ENCODE data around the gene CSGALNACT2.

CSGALNACT2 gene

GRCh38 chr10:43201545-43202131 is 63.4 kb downstream of the CSGALNACT2 start:
- no peak for DNase-seq (ENCODE audit: low read depth in 1 of 2, low spot score in 1 of 2)

GRCh38 chr10:43202224-43202656 is 64.0 kb downstream of the CSGALNACT2 start:
- DNase-seq (ENCODE audit: low read depth in 1 of 2, low spot score in 1 of 2): peak in 1 of 2 donors; percentile 31

GRCh38 chr10:43202657-43203447 is 64.6 kb downstream of the CSGALNACT2 start:
- DNase-seq (ENCODE audit: low read depth in 1 of 2, low spot score in 1 of 2): no peak

GRCh38 chr10:43203448-43204041 is 65.3 kb downstream of the CSGALNACT2 start:
- no peak for DNase-seq (ENCODE audit: low read depth in 1 of 2, low spot score in 1 of 2)

GRCh38 chr10:43204042-43204942 is 66.0 kb downstream of the CSGALNACT2 start:
- no peak for DNase-seq (ENCODE audit: low read depth in 1 of 2, low spot score in 1 of 2)

- peak in 1 of 2 donors; percentile 40 for DNase-seq (ENCODE audit: low read depth in 1 of 2, low spot score in 1 of 2)
Measured at GRCh38 chr10:43204943-43205671, 66.9 kb downstream of the CSGALNACT2 start.

- DNase-seq (ENCODE audit: low read depth in 1 of 2, low spot score in 1 of 2): no peak
Measured at GRCh38 chr10:43205681-43206390, 67.6 kb downstream of the CSGALNACT2 start.

- no peak for DNase-seq (ENCODE audit: low read depth in 1 of 2, low spot score in 1 of 2)
Measured at GRCh38 chr10:43206391-43207235, 68.4 kb downstream of the CSGALNACT2 start.

GRCh38 chr10:43208147-43209073 is 70.2 kb downstream of the CSGALNACT2 start:
- DNase-seq (ENCODE audit: low read depth in 1 of 2, low spot score in 1 of 2): no peak

- DNase-seq (ENCODE audit: low read depth in 1 of 2, low spot score in 1 of 2): no peak
Measured at GRCh38 chr10:43209074-43209455, 70.8 kb downstream of the CSGALNACT2 start.

GRCh38 chr10:43209651-43210141 is 71.5 kb downstream of the CSGALNACT2 start:
- no peak for DNase-seq (ENCODE audit: low read depth in 1 of 2, low spot score in 1 of 2)

- DNase-seq (ENCODE audit: low read depth in 1 of 2, low spot score in 1 of 2): no peak
Measured at GRCh38 chr10:43210556-43210955, 72.3 kb downstream of the CSGALNACT2 start.

GRCh38 chr10:43211030-43211429 is 72.8 kb downstream of the CSGALNACT2 start:
- DNase-seq (ENCODE audit: low read depth in 1 of 2, low spot score in 1 of 2): no peak

- no peak for DNase-seq (ENCODE audit: low read depth in 1 of 2, low spot score in 1 of 2)
Measured at GRCh38 chr10:43211431-43212042, 73.3 kb downstream of the CSGALNACT2 start.

- no peak for DNase-seq (ENCODE audit: low read depth in 1 of 2, low spot score in 1 of 2)
Measured at GRCh38 chr10:43212043-43212721, 73.9 kb downstream of the CSGALNACT2 start.

- DNase-seq (ENCODE audit: low read depth in 1 of 2, low spot score in 1 of 2): no peak
Measured at GRCh38 chr10:43214071-43214955, 76.1 kb downstream of the CSGALNACT2 start.
